Renal cortex interstitium (tissue), 15 donors: ENCODE measurements around the gene BSND. TPM values are rescaled to one million over a fixed set of nuclear protein-coding genes. Genes with fewer than 3 reads are reported as not detected.
A peak's percentile ranks its signal among the peaks of the same experiment; 100 is the strongest.
"Not testable (repeated sequence)": the region's sequence is repeated elsewhere in the genome, so short reads cannot be mapped to it uniquely, and the experiment has no call there.

Experiments
- DNase-seq, 11 donors: peaks; one replicate each; pipeline ENCODE4 v3.0.0-alpha.2; 2013; ENCODE audit warnings: low read depth in 9 of 11, low spot score in 4 of 11; ENCODE audit errors: extremely low read depth in 1 of 11
- long read RNA-seq, 16 experiments: transcript quantifications; one replicate each; lab custom pipeline, GENCODE V29; 2026
- polyA plus RNA-seq, 3 donors: library from polyadenylated mRNA; unstranded; fragments of 120-200 nt; gene quantifications; one replicate each; pipeline ENCODE4 v1.2.1, GENCODE V29; 2013; ENCODE audit not compliant: insufficient read length in 3 of 3

BSND gene
- 1 to 10 TPM; 3.3 to 4.2 (median 3.6) TPM for polyA plus RNA-seq
- long read RNA-seq, donor 1: 0 reads
- long read RNA-seq, donor 2, full-length matches to known transcripts: 1 of 1 reads
- long read RNA-seq, donor 2, partial matches to known transcripts: 0 of 1 reads
- long read RNA-seq, donor 2, other reads (novel, unspliced or antisense): 0 of 1 reads
- long read RNA-seq, donor 3, full-length matches to known transcripts: 7 of 7 reads
- long read RNA-seq, donor 3, partial matches to known transcripts: 0 of 7 reads
- long read RNA-seq, donor 3, other reads (novel, unspliced or antisense): 0 of 7 reads
- long read RNA-seq, donor 4, full-length matches to known transcripts: 4 of 4 reads
- long read RNA-seq, donor 4, partial matches to known transcripts: 0 of 4 reads
- long read RNA-seq, donor 4, other reads (novel, unspliced or antisense): 0 of 4 reads
- long read RNA-seq, donor 5: 0 reads
- long read RNA-seq, donor 6, full-length matches to known transcripts: 3 of 3 reads
- long read RNA-seq, donor 6, partial matches to known transcripts: 0 of 3 reads
- long read RNA-seq, donor 6, other reads (novel, unspliced or antisense): 0 of 3 reads
- long read RNA-seq, donor 7, full-length matches to known transcripts: 2 of 2 reads
- long read RNA-seq, donor 7, partial matches to known transcripts: 0 of 2 reads
- long read RNA-seq, donor 7, other reads (novel, unspliced or antisense): 0 of 2 reads
- long read RNA-seq, donor 8, full-length matches to known transcripts: 5 of 5 reads
- long read RNA-seq, donor 8, partial matches to known transcripts: 0 of 5 reads
- long read RNA-seq, donor 8, other reads (novel, unspliced or antisense): 0 of 5 reads
- long read RNA-seq, donor 9, full-length matches to known transcripts: 9 of 9 reads
- long read RNA-seq, donor 9, partial matches to known transcripts: 0 of 9 reads
- long read RNA-seq, donor 9, other reads (novel, unspliced or antisense): 0 of 9 reads
- long read RNA-seq, donor 10, full-length matches to known transcripts: 1 of 1 reads
- long read RNA-seq, donor 10, partial matches to known transcripts: 0 of 1 reads
- long read RNA-seq, donor 10, other reads (novel, unspliced or antisense): 0 of 1 reads
- long read RNA-seq, donor 11, full-length matches to known transcripts: 6 of 6 reads
- long read RNA-seq, donor 11, partial matches to known transcripts: 0 of 6 reads
- long read RNA-seq, donor 11, other reads (novel, unspliced or antisense): 0 of 6 reads
- long read RNA-seq, donor 12, full-length matches to known transcripts: 2 of 2 reads
- long read RNA-seq, donor 12, partial matches to known transcripts: 0 of 2 reads
- long read RNA-seq, donor 12, other reads (novel, unspliced or antisense): 0 of 2 reads
- long read RNA-seq, donor 13, full-length matches to known transcripts: 8 of 8 reads
- long read RNA-seq, donor 13, partial matches to known transcripts: 0 of 8 reads
- long read RNA-seq, donor 13, other reads (novel, unspliced or antisense): 0 of 8 reads
- long read RNA-seq, donor 14, full-length matches to known transcripts: 2 of 2 reads
- long read RNA-seq, donor 14, partial matches to known transcripts: 0 of 2 reads
- long read RNA-seq, donor 14, other reads (novel, unspliced or antisense): 0 of 2 reads
- long read RNA-seq, donor 15, full-length matches to known transcripts: 1 of 1 reads
- long read RNA-seq, donor 15, partial matches to known transcripts: 0 of 1 reads
- long read RNA-seq, donor 15, other reads (novel, unspliced or antisense): 0 of 1 reads
- long read RNA-seq, donor 16, full-length matches to known transcripts: 20 of 20 reads
- long read RNA-seq, donor 16, partial matches to known transcripts: 0 of 20 reads
- long read RNA-seq, donor 16, other reads (novel, unspliced or antisense): 0 of 20 reads

DNA sequence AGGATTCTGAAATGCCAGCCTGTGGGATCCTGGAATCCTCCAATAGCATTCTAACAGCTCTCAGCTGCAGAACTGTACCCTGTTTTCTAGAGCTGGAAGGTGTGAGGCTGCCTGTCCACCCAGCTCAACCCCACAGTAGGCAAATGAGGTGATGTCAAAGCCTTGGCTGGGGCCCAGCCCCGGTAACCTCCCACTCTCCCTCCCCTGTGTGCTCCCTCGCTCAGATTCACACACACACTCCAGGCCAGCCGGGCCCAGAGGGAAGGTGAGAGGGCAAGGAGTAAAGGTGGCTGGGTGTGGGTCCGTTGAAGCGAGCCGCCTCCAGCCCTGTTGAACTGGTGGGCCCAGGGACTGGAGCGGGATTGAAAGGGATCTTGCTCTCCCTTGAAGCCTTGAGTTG lies at the start of gene BSND:
BSND (plus strand) TSS at position 257 of the 400 bp plus-strand sequence. CDS start 254 bp downstream, outside the sequence.
- no peak for DNase-seq

DNA sequence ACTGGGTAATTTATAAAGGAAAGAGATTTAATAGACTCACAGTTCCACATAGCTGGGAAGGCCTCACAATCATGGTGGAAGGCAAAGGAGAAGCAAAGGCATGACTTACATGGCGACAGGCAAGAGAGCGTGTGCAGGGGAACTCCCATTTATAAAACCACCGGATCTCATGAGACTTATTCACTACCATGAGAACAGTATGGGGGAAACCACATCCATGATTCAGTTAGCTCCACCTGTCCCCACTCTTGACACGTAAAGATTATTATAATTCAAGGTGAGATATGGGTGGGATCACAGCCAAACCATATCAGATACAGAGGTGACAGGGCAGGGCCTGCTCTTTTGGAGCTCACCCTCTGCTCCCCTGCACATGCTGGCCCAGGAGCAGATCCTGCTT lies 49.7 kb upstream of the BSND start:
- no peak for DNase-seq

DNA sequence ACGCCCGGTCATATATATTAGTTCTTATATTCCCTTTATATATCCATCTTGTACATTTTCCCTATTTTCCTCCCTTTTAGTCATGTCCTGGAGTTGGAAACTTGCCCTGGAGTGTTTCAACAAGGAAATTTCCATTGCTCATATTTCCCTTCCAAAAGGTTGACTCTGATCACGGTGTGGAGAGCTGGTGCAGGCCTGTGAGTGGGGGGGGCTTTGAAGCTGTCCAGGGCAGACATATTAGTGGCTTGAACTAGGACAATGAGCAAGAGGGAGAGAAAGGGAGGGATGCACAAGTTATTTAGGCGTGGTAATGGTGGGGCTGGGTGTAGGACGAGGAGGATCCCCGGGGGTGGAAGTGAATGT lies 48.7 kb upstream of the BSND start:
- DNase-seq: no peak

DNA sequence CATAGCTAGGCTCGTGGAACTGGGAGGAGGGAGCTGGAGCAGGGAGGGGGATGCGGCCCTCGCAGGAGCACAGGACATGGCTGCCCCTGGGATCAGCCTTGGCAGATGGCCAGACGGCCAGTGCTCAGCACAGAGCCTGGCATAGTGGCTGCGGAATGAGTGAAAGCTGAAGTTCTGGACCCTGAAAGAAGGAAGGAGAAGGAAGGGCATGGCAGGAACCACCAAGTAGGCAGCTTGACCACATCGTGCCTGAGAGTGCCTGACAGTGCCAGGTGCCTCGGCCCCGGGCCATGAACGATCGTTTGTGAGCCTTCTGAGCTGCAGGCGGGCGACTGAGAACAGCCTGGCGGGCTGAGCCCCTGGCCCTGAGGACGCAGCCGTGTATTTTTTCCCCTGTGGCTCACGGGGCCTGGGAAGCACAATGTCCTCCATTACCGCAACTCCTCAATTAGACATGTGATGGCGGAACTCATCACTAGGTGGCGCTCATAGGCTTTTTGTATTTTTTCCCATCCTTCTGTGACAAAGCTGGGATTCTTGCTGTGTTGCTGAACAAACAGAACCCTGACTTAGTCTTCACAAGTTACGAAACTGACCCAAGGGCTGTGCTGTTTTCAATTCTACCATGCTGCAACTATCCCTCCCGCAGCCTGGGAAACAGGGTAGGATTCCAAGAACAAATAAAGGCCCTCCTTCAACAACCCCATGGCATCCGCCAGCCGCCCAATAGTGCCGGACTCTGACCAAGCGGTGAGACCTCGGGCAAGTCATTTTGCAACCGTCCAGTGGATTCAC lies 48.2 kb upstream of the BSND start:
- DNase-seq: peak; percentile 60 to 84 (median 79)

DNA sequence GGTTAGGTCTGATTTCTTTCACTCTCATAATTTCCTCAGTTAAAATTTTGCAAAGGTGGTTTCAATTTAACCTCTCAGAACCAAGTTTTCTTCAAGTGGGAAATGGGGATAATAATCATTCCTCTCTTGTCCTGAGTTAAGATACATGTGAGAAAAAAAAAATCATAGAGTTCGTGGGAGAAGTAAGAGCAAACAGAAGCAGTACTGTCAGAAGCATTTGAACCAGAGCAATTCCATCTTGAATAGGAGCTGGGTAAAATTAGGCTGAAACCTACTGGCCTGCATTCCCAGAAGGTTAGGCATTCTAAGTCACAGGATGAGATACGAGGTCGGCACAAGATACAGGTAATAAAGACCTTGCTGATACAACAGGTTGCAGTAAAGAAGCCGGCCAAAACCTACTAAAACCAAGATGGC lies 46.9 kb upstream of the BSND start:
- DNase-seq: no peak

DNA sequence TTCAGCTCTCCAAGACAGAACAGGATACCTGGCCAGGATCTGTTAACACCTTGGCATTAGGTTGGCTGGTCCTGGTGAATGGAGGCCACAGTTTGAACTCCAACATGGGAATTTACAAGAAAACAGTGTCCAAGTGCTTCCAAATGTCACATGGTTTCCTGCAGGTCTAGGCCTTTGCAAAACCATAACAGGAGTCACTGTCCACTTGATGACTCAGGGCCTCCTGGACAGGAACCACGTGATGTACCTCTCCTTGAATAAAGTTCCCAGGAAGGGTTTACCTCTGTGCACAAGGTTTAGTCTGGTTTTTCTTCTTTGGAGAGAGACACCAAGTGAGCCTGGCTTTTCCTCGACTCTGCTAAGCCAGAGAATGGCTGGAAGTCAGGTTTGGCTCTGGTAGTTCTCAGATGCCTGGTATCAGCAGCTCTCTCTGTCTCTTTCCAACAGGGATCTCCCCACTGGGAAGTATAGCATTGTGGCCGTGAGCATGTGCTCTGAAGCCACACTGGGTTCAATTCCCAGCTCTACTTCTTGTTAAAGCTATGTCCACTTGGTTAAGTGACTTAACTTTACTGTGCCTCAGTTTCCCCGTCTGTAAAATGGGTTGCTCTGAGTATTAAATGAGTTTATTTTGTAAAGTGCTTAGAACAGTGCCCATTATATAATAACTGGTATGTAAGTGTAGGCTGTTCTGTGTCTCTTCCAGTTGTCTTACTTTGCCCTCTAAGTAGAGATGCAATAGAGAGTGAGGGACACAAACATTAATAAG lies 45.6 kb upstream of the BSND start:
- no peak for DNase-seq

DNA sequence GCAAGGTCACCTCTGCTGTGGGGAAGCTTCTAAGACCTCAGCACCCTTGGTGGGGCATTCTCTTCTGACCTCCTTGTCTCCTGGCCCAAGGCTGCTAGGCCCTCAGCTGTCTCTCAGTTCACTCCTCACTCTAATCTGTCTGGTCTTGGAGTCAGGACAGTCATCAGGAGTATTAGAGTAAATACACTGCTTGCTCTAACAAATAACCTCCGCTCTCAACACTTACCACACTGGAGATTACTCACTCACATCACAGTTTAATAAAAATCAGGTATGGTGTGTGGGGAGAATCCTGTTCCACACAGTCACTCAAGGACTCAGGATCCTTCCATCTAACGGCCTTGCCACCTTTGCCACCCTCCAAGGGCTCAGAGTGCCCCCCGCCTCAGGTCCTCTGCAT lies 44.9 kb upstream of the BSND start:
- DNase-seq: no peak

DNA sequence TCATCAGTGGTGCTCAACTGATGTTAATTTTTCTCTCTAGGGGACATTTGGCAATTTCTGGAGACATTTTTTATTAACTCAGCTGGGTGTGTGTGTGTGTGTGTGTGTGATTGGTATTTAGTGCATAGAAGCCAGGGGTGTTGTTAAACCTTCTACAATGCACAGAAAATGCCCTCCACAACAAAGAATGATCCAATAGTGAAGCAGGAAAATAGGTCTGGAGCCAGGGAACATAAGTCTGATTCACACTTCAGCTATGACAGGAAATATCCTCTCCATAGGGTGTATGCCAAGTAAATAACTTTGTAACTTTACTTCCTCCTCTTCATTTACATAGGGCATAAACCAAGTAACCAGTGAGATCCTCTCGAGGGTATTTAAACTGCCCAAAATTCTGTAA lies 43.4 kb upstream of the BSND start:
- no peak for DNase-seq

DNA sequence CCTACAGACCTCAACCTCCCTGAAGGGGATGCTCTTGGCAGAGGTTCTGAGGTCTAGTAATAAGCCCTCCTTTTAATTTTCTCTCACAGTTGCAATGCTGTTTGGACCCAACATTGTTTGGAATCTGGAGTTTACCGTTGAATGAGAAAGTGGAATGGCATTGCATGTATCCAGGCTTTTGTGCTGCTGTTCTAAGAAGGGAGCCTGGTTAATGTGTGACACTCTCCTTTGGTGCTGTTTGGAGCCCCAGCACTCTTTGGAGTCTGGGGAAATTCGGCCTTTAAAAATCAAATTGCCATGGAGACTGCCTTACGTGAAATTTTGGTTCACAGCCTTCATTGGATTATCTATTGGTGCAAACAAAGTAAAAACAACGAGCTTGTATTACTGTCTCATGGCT lies 42.0 kb upstream of the BSND start:
- DNase-seq: no peak

DNA sequence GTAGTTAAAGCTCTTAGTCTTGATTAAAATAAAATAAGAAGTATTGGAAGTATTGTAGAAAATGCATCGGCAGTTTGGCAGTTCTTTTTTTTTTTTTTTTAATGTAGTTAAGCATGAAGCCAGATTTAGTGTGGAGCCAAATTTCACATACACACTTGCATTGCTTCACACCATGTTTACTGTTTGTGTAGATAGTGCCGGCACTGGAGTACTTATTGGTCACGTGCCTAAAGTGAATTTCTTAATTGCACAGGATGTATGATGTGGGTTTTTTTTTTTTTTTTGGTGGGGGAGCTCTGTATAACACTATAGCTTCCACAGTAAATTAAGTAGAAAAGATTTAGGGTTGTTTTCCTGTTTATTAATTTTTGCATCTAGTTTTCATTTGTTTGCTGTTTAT lies 39.5 kb upstream of the BSND start:
- no peak for DNase-seq

DNA sequence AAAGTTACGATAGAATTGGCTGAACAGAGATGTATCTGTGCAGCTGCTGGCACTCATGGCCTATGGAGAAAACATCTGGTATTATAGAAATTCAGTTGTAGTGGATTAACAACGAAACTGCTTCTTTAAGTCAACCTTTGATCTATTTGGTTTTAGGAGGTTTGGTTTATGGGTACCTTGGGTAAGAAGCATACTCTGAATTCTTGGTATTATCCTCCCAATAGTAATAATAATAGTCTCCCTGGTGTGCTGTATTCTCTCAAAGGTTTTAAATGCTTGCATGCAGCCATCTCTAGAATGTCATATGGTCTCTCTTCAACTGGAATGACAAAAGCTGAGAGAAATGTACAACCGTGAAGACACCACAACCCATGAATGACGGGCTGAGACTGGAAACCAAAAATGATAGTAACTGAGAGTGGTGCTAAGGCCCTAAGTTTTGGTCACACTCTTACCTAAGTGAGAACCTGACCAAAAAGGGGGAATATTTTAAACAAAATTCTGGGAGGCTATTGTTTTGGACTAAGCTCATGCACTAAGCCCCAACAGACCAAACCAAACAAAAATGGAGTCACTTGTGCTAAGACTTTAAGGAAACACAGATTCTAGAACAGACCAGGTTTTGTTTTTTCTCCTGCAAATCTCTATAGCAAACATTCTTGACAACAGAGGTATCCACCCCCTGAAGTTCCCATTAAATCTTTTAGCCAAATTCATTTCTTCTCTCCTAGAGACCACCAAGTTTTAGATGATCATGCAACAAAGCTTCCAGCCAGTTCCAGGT lies 35.9 kb upstream of the BSND start:
- DNase-seq: no peak

DNA sequence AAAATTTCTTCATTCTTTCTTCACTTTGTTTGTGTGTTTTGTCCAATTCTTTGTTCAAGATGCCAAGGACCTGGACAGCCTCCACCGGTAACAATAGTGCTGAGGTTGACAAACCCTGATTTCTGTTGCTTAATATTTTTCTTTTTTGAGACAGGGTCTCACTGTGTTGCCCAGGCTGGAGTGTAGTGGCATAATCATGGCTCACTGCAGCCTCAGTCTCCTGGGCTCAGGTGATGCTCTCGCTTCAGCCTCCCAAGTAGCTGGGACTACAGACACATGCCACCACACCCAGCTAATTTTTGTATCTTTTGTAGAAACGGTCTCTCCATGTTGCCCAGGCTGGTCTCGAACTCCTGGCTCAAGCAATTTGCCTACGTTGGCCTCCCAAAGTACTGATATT lies 34.9 kb upstream of the BSND start:
- DNase-seq: not testable (repeated sequence)

DNA sequence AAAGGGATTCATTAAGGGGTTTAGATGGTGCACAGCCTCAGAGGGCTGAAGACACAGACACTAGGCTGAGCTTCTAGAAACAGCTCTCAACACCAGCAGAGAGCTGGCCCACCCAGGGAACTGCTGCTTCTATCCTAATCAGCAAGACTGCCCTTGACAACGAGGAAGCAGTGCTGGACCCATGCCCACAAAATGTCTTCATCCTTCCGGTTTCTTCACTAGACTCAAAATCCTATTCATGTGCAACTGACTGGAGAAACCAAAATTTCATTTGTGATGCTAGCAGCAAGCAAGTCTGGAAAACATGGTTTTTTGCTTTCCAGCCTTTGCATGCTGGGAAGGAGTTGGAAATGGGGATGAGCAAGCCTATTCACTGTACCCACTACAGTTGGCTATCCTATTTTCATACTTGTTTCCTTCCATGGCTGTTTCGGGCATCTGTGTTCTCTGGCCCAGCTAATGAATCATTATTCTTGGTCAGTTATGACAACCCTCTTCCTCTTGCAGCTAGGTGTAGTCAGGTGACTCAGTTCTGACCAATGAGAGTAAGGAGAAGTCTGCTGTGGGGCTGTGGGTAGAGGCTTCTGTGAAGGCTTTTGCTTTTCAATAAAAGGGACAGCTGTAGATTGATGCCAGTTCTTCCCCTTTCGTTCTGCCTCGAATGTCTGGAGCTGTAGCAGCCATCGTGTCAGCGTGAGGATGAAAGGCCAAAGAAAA lies 33.0 kb upstream of the BSND start:
- no peak for DNase-seq

DNA sequence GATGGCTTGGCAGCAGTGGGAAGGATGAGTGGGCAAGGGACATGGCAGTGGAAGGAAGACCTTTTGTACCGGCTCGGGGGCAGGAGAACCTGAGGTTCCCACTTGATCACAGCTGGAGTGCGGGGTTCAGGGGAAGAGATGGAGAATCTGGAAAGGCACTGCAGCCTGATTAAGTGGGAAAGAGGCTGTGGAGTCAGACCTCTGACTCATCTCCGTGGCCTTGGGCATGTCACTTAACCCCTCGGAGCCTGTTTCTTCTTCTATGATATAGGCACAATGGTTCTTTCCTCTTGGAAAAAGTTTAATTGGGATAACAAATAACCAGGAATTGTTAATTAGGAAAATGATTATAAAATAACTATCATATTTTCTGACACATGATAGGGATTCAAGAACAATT lies 31.4 kb upstream of the BSND start:
- DNase-seq: no peak

DNA sequence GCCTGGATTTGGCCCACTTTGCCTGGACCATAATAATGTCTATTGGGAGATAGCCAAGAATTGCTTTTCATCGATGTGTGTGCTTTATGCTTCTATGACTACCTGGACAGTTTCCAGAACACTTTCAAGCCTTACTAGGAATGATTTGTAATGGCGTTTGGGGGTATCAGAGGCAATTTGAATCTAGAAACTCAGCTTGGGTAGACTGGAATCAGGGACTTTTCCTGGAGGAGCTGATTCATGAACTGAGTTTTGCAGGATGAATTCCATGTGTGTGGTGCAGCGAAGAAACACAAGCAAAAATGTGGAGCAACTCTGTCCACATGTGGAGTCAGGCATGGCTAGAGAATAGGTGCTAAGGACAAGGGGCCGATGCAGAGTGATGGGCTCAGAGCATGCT lies 30.2 kb upstream of the BSND start:
- DNase-seq: no peak
